Measurements from ENCODE around the gene DDX1.

The DDX1 gene

DNA sequence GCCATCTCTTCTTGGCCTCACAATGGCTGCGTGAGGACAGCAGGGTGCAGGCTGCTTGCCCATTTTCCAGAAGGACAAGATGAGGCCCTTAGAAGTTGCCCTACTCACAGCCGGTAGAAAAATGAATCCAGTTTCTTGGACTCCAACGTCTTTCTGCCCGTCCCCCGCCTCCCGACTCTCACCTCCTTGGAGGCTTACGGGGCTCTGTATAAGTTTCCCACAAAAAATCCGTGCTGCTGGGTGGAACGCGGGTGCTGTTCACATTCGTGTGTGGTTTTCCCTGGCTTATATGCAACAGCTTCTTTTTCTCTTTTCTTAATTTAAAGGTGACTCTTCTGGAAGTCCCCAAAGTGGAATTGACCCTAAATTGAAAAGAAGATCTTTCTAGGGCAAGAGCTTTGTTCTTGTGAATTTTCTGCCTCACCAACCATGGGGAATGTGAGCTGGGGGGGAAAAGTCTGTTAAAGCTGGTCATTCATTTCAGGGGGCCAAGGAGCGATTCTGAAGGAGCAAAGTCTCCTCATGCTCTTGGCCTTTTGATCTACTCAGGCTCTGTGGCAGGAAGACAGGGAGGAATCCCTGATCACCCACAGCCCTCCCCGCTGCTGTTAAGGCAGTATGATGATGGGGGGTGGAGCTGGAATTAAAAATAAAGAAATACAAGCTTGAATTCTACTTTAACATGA is 51.3 kb downstream of the DDX1 start:
- no peak for DNase-seq

DNA sequence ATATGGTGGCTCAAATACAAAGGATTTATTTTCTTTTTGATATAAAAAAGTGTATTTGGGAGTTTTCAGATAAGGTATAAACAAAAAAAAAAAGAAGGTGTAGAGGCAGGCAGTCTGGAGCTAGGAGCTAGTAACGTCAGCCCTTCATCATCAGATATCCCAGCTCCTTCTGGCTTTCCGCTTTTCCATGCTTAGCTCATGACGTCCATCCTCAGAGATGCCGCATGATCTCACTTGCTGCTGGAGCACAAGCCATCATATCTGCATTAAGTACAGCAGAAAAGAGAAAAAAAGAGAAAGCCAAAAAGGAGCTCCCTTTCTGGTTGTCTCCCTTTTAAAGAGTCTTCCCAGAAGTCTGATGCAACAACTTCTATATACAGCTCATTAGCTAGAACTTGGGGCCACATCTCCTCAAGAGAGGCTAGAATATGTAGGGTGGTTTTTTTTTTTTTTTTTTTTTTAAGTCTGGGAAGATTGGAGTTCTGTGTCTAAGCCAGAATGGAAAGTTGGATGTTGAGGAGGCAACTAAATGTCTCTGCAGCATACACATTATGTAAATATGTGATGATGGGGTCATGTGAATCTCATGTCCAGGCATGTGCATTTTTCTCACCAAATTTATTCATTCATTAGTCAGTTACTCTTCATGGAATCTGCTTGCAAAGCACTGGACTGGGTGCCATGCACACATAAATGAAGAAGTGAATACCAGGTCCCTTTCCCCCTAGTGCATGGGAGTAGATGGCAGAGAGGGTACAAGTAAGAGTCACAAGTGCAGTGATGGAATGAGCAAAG is 52.3 kb downstream of the DDX1 start:
- no peak for DNase-seq

DNA sequence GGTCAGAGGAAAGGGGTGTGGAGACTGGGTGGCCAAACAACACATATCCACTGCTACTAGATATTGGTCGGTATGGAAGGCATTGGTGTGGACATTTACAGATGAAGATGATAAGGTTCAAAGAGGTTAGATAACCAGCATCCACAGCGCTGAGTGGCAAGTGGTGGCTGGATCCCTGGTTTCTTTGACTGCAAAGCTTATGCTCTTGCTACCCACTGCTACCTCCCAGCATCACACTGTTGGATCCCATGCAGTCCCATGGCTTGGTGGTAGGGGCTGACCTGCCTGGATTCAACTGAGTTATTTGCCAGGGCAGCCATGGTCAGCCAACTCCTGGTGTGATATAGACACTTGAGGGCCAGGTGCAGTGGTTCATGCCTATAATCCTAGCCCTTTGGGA is 53.6 kb downstream of the DDX1 start:
- DNase-seq: no peak

DNA sequence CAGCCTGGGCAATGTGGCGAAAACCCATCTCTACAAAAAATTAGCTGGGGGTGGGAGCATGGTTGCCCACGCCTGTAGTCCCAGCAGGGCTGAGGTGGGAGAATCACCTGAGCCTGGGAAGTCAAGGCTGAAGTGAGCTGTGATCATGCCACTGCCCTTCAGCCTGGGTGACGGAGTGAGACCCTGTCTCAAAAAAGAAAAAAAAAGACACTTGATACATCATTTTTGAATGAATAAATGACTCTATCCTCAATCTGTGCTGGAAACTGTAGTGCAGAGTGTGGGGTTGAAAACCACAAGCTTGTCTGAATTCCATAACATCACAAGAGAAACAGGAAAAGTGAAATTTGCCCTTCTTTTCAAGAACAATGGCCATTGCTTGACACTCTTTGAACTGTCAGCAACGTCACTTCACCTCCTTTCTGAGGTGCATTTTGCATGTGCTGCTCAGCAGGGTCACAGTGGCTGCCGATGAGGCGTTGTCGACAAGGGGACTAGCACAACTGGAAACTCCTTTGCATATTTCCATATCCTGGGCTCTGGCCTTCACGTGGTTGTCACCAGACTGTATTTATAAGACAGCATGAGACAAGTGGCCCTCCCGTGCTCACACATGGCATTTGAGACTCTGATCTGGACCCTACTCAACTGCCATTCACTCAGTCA is 54.2 kb downstream of the DDX1 start:
- no peak for DNase-seq

DNA sequence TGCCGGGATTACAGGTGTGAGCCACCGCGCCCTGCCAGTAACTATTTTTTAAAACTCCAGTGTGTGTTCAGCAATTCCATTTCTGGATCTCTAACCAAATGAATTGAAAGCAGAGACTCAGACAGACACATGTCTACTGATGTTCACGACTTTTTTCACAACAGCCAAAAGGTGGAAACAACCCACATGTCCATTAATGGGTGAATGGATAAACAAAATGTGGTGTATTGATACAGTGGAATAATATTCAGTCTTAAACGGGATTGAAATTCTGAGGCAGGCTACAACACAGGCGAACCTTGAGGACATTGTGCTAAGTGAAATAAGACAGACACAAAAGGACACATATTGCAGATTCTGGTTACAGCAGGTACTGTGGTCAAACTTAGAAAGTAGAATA is 55.0 kb downstream of the DDX1 start:
- DNase-seq: no peak

DNA sequence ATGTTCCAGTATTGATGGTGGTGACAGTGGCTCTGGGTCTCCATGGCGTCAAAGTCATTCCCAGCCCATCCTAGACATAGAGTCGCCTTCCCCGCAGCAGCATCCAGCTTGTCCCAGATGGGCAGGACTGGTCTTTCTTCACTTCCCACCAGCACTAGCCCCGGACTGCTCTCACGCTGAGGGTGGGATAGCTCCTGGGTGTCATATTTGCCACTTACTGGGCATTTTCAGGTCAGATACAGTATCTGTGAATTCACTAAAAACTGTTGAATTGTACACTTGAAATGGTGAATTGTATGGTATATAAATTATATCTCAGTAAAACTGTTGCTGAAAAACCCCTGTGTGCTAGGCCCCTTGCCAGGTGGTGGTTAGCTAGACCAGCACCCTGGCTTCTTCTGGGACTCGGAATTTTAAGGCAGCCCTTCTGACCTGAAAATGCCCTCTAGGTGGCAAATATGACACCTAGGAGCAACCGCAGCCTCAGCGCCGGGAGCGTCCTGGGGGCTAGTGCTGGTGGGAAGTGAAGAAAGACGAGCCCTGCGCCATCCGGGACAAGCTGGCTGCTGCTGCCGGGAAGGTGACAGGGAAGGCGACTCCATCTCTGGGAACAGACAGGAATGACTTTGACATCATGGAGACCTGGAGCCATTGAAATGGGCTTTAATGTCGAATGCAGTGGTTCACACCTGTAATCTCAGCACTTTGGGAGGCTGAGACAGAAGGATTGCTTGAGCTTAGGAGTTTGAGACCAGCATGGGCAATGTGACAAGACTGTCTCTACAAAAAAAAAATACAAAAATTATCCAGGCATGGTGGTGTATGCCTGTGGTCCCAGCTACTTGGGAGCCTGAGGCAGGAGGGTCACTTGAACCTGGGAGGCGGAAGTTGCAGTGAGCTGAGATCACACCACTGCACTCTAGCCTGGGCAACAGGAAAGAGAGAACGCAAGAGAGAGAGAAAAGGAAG is 56.2 kb downstream of the DDX1 start:
- no peak for DNase-seq

DNA sequence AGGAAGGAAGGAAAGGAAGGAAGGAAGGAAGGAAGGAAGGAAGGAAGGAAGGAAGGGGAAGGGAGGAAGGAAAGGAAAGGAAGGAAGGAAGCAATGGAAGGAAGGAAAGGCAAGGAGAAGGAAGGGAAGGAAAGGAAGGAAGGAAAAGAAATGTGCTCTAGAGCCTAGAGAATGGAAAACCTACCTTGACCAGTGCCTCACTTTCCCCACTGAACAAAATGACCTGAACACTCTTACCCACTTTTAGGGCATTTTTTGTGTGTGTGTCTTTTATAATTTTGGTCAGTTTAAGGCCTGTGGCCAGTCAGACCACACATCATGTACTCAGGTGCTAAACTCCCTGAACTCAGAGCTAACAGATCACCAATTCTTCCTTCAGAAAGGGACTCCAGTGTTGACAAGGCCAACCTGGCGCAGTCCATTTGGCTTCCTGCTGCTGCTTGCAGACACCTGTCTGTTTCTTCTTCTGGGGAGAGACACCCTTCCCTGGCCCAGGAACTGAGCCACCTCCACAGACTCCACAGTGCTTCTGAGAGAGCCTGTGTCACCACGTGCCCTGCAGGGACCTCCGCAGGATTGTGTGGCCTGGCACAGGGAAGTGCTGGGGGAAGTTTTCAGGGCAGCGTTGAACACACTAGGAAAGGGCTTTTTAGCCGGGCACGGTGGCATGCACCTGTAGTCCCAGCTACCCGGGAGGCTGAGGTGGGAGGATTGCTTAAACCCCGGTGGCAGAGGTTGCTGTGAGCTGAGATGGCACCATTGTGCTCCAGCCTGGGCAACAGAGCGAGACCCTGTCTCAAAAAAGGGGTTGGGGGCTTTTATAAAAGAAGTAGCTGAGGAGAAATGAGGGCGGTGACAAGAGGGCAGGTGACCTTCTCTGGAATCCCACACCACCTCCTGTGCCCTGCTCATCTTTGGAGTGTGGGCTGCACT is 57.2 kb downstream of the DDX1 start:
- DNase-seq: no peak

DNA sequence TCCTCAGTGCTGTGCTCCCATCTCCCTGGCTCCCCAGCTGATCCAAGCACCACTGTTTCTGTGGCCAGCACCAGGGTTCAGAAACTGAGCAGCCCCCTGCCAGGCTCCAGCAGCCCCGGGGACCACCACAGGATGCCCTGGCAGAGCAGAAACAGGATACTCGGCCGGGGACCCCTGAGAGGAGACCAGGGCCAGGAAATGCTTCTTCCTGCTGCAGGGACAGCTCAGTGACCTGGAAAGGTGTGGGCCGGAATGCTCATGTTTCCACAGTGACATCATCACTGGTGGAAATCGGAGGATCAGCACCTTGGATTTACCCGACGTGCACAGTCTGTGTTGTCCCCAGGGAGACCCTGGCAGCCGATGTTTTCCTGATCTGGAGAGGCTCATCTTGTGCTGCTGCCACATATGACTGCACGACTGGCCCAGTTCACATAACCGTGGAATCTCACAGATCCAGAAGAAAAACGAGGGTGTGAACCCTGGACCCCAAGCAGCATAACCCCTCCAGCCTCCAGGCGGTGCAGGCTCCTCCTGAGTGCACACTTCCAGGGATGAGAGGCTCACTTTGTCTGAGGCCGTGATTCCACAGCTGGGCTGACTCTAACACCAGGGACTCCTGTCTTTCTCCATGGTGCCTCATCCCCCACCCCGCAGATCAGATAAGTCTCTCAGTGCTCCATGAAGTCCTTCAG is 58.0 kb downstream of the DDX1 start:
- DNase-seq: no peak

DNA sequence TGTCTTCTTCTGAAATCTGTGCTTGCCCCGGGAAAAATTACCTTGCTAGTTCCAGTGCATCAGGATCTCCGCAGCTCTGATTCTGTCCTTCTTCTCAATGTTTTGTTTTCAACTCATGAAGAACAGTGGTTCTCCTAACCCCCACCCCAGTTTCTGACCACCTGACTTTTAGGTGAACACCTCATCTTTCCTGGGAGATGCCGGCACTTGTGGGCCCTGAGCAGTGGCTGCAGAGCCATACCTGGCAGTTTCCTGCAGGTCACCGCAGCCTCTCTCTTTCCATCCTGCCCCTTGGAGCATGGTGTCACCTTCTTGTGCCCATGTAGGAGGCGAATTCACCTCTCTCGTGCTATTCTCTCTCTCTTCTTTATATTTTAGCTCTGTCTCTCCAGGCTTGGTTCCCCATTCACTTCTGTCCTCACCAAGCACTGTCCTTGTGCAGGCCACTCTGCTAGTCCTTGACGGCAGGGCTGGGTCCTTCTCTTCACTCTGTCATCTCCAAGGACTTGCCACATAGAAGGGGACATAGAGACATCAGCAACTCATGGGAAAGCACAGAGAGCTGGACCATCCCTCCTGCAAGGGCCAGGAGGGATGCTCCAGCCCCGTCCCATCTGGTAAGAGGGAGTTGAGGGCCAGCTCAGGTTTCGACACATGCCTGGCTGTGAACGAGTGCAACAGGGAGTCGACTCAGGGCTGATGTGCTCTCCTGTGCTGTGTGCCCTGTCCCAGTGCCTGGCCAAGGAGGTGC is 59.1 kb downstream of the DDX1 start:
- no peak for DNase-seq

DNA sequence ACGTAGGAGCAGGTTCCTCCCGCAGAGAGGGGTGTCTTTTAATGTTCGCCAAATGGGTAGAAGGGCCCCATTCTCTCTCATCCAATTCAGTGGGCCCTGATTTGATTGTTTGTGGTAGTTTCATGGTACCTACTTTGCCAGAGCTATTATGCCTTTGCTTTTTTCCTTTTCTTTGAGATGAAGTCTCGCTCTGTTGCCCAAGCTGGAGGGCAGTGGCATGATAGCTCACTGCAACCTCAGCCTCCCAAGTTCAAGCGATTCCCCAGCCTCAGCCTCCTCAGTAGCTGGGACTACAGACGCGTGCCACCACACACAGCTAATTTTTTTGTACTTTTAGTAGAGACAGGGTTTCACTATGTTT is 59.7 kb downstream of the DDX1 start:
- DNase-seq: no peak

DNA sequence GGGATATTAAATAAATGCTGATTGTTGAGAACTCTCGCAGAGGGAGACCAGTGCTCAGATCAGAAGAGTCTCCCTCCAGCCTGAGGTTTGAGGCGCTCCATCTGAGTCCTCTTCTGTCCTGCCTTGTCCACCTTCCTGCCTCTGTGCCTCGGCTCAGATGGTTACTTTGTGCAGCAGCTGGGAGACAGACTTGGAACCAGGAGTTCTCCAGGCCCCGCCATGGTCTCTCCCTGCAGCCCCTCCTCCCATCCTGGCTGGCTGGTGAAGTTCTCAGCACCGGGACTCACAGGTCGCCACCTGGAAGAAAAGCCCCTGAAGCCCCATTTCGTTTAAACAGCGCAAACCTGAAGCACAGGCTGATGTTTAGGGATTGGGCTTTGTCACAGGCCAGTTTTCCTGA is 60.6 kb downstream of the DDX1 start:
- no peak for DNase-seq

DNA sequence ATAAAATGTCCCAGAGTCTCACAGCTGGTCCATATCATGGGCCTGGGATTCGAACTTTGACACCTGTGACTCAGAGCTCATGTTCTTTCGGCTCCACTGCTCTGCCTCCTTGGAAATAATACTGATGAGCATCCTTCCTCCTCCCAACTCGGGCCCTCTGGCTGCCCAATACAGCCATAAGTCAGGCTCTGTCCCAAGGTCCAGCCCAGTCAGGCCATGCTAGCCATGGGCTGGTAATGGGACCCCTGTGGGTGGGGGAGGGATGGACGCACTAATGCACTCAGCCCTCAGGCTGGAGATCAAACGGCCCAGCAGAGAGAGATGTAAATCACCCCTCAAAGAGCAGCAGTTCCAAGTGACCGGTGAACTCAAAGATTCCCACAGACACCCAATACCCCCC is 61.1 kb downstream of the DDX1 start:
- no peak for DNase-seq

DNA sequence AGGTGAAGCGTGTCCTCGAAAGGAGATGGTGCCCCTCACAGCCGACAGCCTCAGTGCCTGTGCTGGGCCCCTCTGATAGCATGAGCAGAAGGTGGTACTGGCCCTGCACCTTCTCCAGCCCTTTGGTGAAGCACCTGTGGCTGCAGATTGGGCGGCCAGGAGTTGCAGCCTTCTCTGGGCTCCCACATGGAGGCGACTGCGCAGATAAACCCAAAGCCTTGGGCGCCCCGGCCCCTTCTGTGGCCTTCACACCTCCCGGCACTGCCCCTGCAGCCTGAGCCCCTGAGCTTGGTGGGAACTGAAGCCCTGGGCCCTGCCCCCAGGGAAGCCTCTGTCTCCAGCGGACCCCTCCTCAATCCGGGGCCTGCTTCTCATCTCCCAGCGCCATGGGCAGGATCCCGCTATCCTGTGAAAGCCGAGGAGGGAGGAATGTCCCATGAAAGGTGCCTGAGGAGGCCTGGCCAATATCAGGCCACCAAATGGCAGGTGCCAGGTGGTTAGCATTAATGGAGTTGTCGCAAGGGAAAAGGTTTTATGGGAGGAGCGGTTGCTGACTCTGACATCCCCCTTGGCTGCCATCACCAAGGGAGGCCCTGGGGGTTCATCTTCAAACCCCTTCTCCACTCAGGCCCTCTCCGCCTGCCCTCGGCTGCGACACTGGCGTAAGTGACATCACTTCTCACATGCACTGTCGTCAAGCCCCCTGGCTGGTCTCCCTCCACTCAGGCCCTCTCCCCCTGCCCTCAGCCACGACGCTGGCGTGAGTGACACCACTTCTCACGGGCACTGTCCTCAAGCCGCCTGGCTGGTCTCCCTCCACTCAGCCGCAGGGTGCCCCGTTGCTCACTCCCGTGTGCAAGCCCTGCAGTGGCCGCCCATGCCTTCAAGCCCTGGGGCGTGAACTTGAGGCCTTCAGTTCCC is 62.4 kb downstream of the DDX1 start:
- no peak for DNase-seq

DNA sequence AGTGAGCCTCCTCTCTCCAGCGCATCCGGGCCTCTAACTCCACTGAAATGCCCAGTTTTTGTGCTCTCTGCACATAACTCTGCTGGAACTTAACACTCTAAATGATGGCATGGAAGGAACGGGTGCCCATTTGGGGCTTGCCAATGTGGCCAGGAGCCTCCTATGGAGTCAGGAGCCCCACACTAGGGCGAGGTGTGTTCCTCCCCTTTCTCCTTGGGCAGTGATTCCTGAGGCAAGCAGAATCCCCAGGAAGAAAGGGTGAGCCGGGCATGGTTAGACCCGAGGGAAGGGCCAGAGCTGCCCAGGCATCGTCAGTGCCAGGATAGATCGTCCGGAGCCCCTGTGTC is 63.0 kb downstream of the DDX1 start:
- no peak for DNase-seq

DNA sequence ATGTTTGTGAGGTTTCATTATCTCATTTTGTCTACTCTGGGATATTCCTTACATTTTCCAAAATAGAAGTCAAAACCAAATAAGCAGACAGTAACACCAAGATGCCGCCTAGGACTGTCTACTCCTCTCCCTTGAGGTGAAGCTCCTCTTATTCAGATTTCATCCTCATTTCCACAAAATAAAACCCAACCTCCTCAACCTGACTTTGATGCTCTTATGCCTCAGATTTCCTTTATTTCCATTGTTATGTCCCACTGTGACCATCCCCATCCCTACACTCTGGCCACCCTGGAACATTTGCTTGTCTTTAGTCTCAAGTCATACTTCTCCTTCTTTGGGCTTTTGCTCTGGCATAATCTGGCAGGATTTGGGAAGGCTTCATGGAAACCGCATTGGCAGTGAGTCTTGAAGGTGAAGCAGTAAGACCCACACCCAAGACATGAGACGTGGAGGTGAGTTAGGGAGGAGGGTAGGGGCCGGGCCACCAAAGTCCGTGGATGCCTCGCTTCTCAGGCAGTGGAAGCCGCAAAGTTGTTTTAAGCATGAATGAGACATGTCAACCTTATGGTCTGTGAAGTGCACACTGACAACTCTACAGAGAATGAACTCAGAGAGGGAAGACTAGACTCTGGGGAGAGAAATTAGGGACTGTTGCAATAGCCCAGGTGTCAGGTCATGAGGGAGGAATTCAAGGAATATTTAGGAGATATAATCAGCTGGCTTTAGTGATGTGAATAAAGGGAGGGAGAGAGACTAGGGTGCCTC is 63.6 kb downstream of the DDX1 start:
- DNase-seq: no peak

DNA sequence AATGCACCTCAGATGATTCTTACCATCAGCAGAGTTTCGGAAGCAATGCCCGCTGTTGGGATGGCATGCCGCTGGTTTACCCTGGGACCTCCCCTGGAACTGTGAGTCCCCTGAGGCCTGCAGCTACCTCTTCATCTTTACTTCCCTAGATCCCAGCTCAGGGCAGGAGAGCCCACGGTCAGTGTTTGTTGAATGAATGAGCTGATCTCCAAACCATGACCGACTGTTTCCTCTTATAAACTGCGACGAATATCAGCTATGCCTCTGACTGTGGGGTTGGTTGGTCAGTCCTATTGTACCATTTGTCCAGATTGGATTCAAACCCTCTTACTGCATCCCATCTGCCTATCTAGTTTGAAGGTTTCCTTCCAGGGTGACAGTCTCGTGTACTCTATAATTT is 64.4 kb downstream of the DDX1 start:
- no peak for DNase-seq

DNA sequence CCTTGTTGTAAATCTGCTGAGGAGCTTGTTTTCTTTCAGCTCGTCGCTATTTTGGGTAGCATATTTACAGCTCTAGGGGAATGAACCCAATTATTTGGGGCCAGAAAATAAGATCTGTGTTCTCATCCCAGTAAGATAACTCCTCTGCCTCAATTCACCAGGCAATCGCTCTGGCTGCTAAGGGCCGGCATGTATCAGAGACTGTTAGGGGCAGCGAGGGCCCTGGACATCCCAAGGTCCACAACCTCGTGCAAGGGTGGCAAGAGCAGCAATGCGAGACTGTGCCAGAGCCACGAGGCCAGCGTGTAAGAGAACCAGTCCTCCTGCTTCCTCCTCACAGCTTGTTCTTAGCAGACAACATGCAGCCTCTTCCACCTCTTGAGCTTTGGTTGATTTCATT is 66.1 kb downstream of the DDX1 start:
- no peak for DNase-seq
